NCI-H146 treated with DMSO at 0.1 percent for 48 hours (cell line): ENCODE results near the gene SLC16A11.
"Not testable (repeated sequence)": the region's sequence is repeated elsewhere in the genome, so short reads cannot be mapped to it uniquely, and the experiment has no call there.

Source experiments
- DNase-seq: peaks from one replicate; lab custom pipeline; 2025; ENCODE audit not compliant: unreplicated experiment; lab: John Stamatoyannopoulos, UW

SLC16A11 gene

GRCh38 chr17:7043497-7044198 lies at the start of gene SLC16A11:
TSS of gene SLC16A11 (minus strand) at chr17:7044092. CDS start at chr17:7043513, 579 bp downstream.
- peak; percentile 43 for DNase-seq

- DNase-seq = not testable (repeated sequence)
These were observed 47.6 kb upstream of the SLC16A11 start for GRCh38 chr17:7091311-7092005.

GRCh38 chr17:7089570-7089969 lies 45.7 kb upstream of the SLC16A11 start:
- DNase-seq = not testable (repeated sequence)

- DNase-seq = not testable (repeated sequence)
These were observed 44.5 kb upstream of the SLC16A11 start for GRCh38 chr17:7088442-7088841.

- DNase-seq = no peak
These were observed 40.2 kb upstream of the SLC16A11 start for GRCh38 chr17:7084088-7084487.

GRCh38 chr17:7083592-7083991 lies 39.7 kb upstream of the SLC16A11 start:
- no peak for DNase-seq

GRCh38 chr17:7081341-7082062 lies 37.6 kb upstream of the SLC16A11 start:
- DNase-seq = no peak

- no peak for DNase-seq
These were observed 36.7 kb upstream of the SLC16A11 start for GRCh38 chr17:7080456-7081041.

GRCh38 chr17:7079581-7080455 lies 35.9 kb upstream of the SLC16A11 start, which contains the start of gene CLEC10A:
TSS of gene CLEC10A (minus strand) at chr17:7080251. CDS start at chr17:7078812, 1,439 bp downstream.
- DNase-seq = no peak

GRCh38 chr17:7078711-7079110 lies 34.8 kb upstream of the SLC16A11 start:
- DNase-seq = no peak

- no peak for DNase-seq
These were observed 34.1 kb upstream of the SLC16A11 start for GRCh38 chr17:7077911-7078546.

- DNase-seq = no peak
These were observed 31.0 kb upstream of the SLC16A11 start for GRCh38 chr17:7074931-7075330.

GRCh38 chr17:7072406-7072805 lies 28.5 kb upstream of the SLC16A11 start:
- no peak for DNase-seq

- no peak for DNase-seq
These were observed 26.8 kb upstream of the SLC16A11 start for GRCh38 chr17:7070712-7071111.

GRCh38 chr17:7068268-7068667 lies 24.4 kb upstream of the SLC16A11 start:
- no peak for DNase-seq

GRCh38 chr17:7067198-7067597 lies 23.3 kb upstream of the SLC16A11 start:
- DNase-seq = no peak

GRCh38 chr17:7064261-7064660 lies 20.4 kb upstream of the SLC16A11 start:
- DNase-seq = no peak

GRCh38 chr17:7063518-7064094 lies 19.7 kb upstream of the SLC16A11 start:
- no peak for DNase-seq

GRCh38 chr17:7060165-7060891 lies 16.4 kb upstream of the SLC16A11 start:
- no peak for DNase-seq
